Measurements from ENCODE around the gene PGS1. TPM values are rescaled to one million over a fixed set of nuclear protein-coding genes. Genes with fewer than 3 reads are reported as not detected.

Gene PGS1
- total RNA-seq, 1 donor from 2014 or later = 50.2 TPM

GRCh38 chr17:78458091-78458490 is 79.6 kb downstream of the PGS1 start:
- Mint-ChIP-seq H3K27me3 (ENCODE audit: unreplicated experiment) (no peaks in the 10 kb centered on the region), H3K9me3 (ENCODE audit: unreplicated experiment) (no peaks in the 10 kb centered on the region), H3K4me3 (ENCODE audit: unreplicated experiment) (no peak overlapping the region), H3K27ac (ENCODE audit: unreplicated experiment) (peak overlapping the region; percentile 66), H3K4me1 (ENCODE audit: low read depth, unreplicated experiment) (peaks cover 4% of the 10 kb centered on the region), H3K36me3 (ENCODE audit: unreplicated experiment) (no peaks in the 10 kb centered on the region)
- TF ChIP-seq CTCF (IDR thresholded peaks at IDR 0.05; ENCODE audit: partially characterized antibody, unreplicated experiment) = no peak
- no peak for DNase-seq

- Mint-ChIP-seq H3K4me3 (ENCODE audit: unreplicated experiment) (no peak overlapping the region), H3K4me1 (ENCODE audit: low read depth, unreplicated experiment) (peaks cover 4% of the 10 kb centered on the region), H3K27me3 (ENCODE audit: unreplicated experiment) (no peaks in the 10 kb centered on the region), H3K27ac (ENCODE audit: unreplicated experiment) (peak overlapping the region; percentile 28), H3K9me3 (ENCODE audit: unreplicated experiment) (no peaks in the 10 kb centered on the region), H3K36me3 (ENCODE audit: unreplicated experiment) (no peaks in the 10 kb centered on the region)
- DNase-seq = peak; percentile 68
- no peak for TF ChIP-seq CTCF (IDR thresholded peaks at IDR 0.05; ENCODE audit: partially characterized antibody, unreplicated experiment)
Measured at GRCh38 chr17:78458736-78459335, 80.4 kb downstream of the PGS1 start.

- Mint-ChIP-seq H3K27me3 (ENCODE audit: unreplicated experiment) (peaks cover 3% of the 10 kb centered on the region), H3K4me3 (ENCODE audit: unreplicated experiment) (no peak overlapping the region), H3K27ac (ENCODE audit: unreplicated experiment) (no peak overlapping the region), H3K36me3 (ENCODE audit: unreplicated experiment) (peaks cover 4% of the 10 kb centered on the region), H3K9me3 (ENCODE audit: unreplicated experiment) (peaks cover 1% of the 10 kb centered on the region), H3K4me1 (ENCODE audit: low read depth, unreplicated experiment) (peaks cover 2% of the 10 kb centered on the region)
- no peak for TF ChIP-seq CTCF (IDR thresholded peaks at IDR 0.05; ENCODE audit: partially characterized antibody, unreplicated experiment)
- DNase-seq = no peak
Measured at GRCh38 chr17:78459696-78460095, 81.2 kb downstream of the PGS1 start.

- no peak overlapping the region for H3K4me3 Mint-ChIP-seq (ENCODE audit: unreplicated experiment)
- H3K36me3 Mint-ChIP-seq (ENCODE audit: unreplicated experiment) = peaks cover 5% of the 10 kb centered on the region
- H3K27me3 Mint-ChIP-seq (ENCODE audit: unreplicated experiment) = peaks cover 3% of the 10 kb centered on the region
- no peak overlapping the region for H3K27ac Mint-ChIP-seq (ENCODE audit: unreplicated experiment)
- H3K9me3 Mint-ChIP-seq (ENCODE audit: unreplicated experiment) = peaks cover 1% of the 10 kb centered on the region
- DNase-seq = no peak
- no peak for TF ChIP-seq CTCF (IDR thresholded peaks at IDR 0.05; ENCODE audit: partially characterized antibody, unreplicated experiment)
- H3K4me1 Mint-ChIP-seq (ENCODE audit: low read depth, unreplicated experiment) = peaks cover 2% of the 10 kb centered on the region
Measured at GRCh38 chr17:78460176-78460675, 81.8 kb downstream of the PGS1 start.

GRCh38 chr17:78460951-78461798 is 82.7 kb downstream of the PGS1 start:
- Mint-ChIP-seq H3K36me3 (ENCODE audit: unreplicated experiment) (peaks cover 5% of the 10 kb centered on the region), H3K4me1 (ENCODE audit: low read depth, unreplicated experiment) (peaks cover 2% of the 10 kb centered on the region), H3K9me3 (ENCODE audit: unreplicated experiment) (peaks cover 1% of the 10 kb centered on the region), H3K4me3 (ENCODE audit: unreplicated experiment) (no peak overlapping the region), H3K27me3 (ENCODE audit: unreplicated experiment) (peaks cover 3% of the 10 kb centered on the region), H3K27ac (ENCODE audit: unreplicated experiment) (no peak overlapping the region)
- no peak for DNase-seq
- no peak for TF ChIP-seq CTCF (IDR thresholded peaks at IDR 0.05; ENCODE audit: partially characterized antibody, unreplicated experiment)

All from glutamatergic neuron (in vitro differentiated cells).